ENCODE results near the gene COPB2. TPM values are rescaled to one million over a fixed set of nuclear protein-coding genes. Genes with fewer than 3 reads are reported as not detected.

COPB2 gene
- total and polyA plus RNA-seq, 11 donors: 17.7 to 80.2 (median 62.3) TPM

DNA sequence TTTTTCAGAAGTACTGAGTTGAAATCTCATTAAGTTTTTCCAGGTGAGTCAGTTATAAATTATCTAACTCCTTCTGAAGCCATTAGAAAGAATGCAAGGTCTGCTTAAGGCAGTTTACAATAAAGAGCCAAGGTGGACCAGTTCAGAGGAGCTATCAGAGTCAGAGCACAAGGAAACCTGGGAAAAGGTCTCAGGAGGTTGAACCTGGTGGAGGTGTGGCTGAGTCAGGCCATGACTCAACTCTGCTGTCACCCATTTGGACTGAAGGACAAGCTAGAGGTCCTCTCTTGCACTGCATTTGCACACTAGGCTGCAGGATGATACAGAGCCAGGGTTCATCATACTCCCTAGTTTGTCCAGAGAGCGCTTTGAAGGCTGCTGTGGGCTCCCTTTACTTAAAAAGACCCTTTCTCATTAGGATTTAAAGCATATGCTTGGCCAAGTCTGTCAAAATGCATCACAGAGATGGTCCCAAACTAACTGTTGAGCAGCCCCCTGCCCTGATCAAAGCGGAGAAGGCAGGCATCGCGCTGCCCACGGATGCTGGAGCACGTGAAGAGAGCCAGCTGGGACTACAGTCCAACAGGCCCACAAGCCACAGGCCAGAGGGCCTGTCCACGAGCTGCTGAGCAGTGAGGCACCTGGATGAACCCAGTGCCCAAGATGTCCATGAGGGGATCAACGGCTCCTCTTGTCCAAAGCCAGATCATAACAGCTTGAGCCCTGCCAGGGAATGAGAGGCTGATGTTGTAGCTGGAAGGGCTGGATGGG is 71.6 kb downstream of the COPB2 start:
- no peak for TF ChIP-seq POLR2A (IDR thresholded peaks at IDR 0.05)
- TF ChIP-seq, protein P1, sequence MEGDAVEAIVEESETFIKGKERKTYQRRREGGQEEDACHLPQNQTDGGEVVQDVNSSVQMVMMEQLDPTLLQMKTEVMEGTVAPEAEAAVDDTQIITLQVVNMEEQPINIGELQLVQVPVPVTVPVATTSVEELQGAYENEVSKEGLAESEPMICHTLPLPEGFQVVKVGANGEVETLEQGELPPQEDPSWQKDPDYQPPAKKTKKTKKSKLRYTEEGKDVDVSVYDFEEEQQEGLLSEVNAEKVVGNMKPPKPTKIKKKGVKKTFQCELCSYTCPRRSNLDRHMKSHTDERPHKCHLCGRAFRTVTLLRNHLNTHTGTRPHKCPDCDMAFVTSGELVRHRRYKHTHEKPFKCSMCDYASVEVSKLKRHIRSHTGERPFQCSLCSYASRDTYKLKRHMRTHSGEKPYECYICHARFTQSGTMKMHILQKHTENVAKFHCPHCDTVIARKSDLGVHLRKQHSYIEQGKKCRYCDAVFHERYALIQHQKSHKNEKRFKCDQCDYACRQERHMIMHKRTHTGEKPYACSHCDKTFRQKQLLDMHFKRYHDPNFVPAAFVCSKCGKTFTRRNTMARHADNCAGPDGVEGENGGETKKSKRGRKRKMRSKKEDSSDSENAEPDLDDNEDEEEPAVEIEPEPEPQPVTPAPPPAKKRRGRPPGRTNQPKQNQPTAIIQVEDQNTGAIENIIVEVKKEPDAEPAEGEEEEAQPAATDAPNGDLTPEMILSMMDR (IDR thresholded peaks at IDR 0.05): no peak
- ATAC-seq (no peak), DNase-seq (no peak)
- peaks cover 0 to 6% (median 0%) of the 10 kb centered on the region in 12 donors for H3K4me1 ChIP-seq
- H3K4me3 ChIP-seq: no peak overlapping the region
- no peak overlapping the region for H3K27ac ChIP-seq
- H3K27me3 ChIP-seq: peaks cover 0 to 27% (median 0%) of the 10 kb centered on the region in 9 donors
- H3K36me3 ChIP-seq: no peaks in the 10 kb centered on the region
- no peaks in the 10 kb centered on the region for H3K9me3 ChIP-seq
- WGBS, 4 donors: 75 to 88% (median 79%) methylated on average over 8 of the region's 8 CpGs
- intact Hi-C loops (cut with DNase I): loop anchor here in 1 of 10 donors (5.0 kb wide), 1 partner anchor 211 kb away; no protein-coding TSS in a partner anchor

- no peak overlapping the region for H3K27ac ChIP-seq
- no peaks in the 10 kb centered on the region for H3K36me3 ChIP-seq
- WGBS, 4 donors: 58 to 66% (median 63%) methylated on average over 6 of the region's 6 CpGs
- DNase-seq (no peak), ATAC-seq (no peak)
- no peaks in the 10 kb centered on the region for H3K9me3 ChIP-seq
- intact Hi-C loops (cut with DNase I): loop anchor here in 1 of 10 donors (5.0 kb wide), 1 partner anchor 210 kb away; no protein-coding TSS in a partner anchor
- H3K4me1 ChIP-seq: peaks cover 0 to 6% (median 0%) of the 10 kb centered on the region in 12 donors
- H3K4me3 ChIP-seq: no peak overlapping the region
- peaks cover 0 to 27% (median 0%) of the 10 kb centered on the region in 9 donors for H3K27me3 ChIP-seq
- TF ChIP-seq, protein P1 (IDR thresholded peaks at IDR 0.05): no peak
- TF ChIP-seq POLR2A (IDR thresholded peaks at IDR 0.05): no peak
Observed at GRCh38 chr3:139317215-139317614, 72.2 kb downstream of the COPB2 start.

DNA sequence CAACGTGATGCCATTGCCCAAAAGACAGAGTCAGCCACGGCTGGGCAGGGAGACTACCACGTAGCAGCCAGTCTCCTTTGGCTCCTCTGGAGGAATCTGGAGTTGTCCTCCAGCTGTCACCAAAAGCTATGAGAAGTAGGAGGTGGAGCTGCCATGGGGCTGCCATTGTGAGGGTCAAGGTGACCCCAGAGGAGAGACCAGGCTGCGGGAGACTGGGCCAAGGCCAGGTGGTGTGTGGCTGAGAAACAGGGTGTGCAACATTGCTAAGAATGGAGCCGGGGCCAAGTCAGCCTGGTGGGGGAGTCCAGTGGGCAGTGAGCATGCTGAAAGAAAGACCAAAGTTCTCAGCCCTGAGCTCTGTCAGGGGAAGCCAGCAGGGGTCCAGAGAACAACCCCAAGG is 75.5 kb downstream of the COPB2 start:
- TF ChIP-seq, protein P1 (IDR thresholded peaks at IDR 0.05): no peak
- no peak for TF ChIP-seq POLR2A (IDR thresholded peaks at IDR 0.05)
- H3K9me3 ChIP-seq: no peaks in the 10 kb centered on the region
- WGBS, 4 donors: 82 to 89% (median 84%) methylated on average over 5 of the region's 5 CpGs
- no peaks in the 10 kb centered on the region for H3K36me3 ChIP-seq
- H3K4me3 ChIP-seq: no peak overlapping the region
- intact Hi-C loops (cut with DNase I): no loop called here
- no peak for DNase-seq
- ATAC-seq: no peak
- peaks cover 0 to 26% (median 0%) of the 10 kb centered on the region in 9 donors for H3K27me3 ChIP-seq
- H3K27ac ChIP-seq: no peak overlapping the region
- H3K4me1 ChIP-seq: no peaks in the 10 kb centered on the region

- Histone ChIP-seq H3K27me3 (peaks cover 0 to 23% (median 0%) of the 10 kb centered on the region in 9 donors), H3K9me3 (no peaks in the 10 kb centered on the region), H3K4me1 (no peaks in the 10 kb centered on the region), H3K27ac (no peak overlapping the region), H3K36me3 (no peaks in the 10 kb centered on the region), H3K4me3 (no peak overlapping the region)
- DNase-seq: no peak
- intact Hi-C loops (cut with DNase I): no loop called here
- TF ChIP-seq POLR2A (IDR thresholded peaks at IDR 0.05): no peak
- TF ChIP-seq, protein P1 (IDR thresholded peaks at IDR 0.05): no peak
- WGBS, 4 donors: 79 to 93% (median 87%) methylated on average over 2 of the region's 2 CpGs
- no peak for ATAC-seq
Observed at GRCh38 chr3:139312959-139313358, 76.5 kb downstream of the COPB2 start.

Measured in heart left ventricle (tissue), 16 donors.